ENCODE measurements around the gene SCP2.
"Not testable (repeated sequence)": the region's sequence is repeated elsewhere in the genome, so short reads cannot be mapped to it uniquely, and the experiment has no call there.

Gene SCP2

DNA sequence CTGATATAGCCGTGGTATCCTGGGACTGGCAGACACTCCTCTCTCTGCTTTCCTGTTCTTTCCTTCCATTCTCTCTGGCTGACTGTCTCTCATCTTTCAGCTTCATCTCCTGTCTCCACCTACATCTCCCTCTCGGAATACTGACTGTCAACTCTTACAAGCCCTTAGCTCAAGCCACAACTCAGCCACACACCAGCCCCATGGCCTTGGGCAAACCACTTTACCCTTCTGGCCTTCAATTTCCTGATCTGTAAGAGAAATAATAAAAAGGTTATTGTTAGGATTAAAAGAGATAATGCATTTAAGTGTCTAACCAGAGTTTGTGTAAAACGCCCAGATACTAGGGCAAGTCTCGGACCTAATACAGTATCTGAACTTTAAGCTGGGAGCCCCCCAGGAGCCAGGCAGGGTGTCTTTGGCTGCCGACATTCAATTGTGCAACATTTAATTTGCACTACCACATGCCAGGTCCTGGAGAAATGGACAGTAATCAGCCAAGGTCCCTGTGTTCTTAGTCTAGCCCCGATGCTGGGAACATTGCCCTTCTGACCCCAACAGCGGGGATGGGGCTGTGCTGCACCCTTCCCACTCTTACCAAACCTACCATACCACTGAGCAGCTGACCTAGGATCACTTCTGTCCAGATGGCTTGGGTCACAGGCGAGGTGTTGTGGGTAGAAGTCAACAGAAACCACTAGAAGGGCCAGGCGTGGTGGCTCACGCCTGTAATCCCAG, 10.7 kb upstream of the SCP2 start:
- DNase-seq (ENCODE audit: low read depth in 2 of 2) = no peak

DNA sequence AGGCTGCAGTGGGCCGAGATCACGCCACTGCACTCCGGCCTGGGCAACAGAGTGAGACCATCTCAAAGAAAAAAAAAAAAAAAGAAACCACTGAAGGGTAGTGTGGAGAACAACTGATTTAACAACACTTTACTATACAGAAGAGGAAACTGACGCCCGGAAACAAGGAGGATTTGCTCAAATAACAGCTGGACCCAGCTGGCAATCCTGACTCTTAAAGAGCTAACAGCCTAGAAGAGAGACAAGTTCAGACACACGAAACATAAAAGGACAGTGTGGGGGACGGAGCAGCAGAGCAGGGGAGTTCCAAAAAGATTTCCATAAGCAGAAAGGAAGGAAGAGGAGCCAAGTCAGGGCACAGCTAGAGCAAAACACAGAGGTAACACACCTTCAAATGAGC, 9.9 kb upstream of the SCP2 start:
- no peak for DNase-seq (ENCODE audit: low read depth in 2 of 2)

DNA sequence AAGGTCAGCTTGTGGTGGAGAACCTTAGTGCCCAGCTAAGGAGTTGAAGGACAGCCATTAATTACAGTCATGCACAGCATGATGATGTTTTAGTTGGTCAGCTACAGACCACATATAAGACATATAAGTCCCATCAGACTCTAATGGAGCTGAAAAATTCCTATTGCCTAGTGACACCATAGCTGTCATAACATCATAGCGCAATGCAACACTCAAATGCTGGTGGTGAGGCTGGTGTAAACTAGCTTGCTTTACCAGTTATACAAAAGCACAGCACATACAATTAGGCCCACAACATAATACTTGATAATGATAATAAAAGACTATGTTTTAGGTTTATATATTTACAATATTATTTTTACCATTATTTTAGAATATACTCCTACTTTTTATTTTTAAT, 9.5 kb upstream of the SCP2 start:
- DNase-seq (ENCODE audit: low read depth in 2 of 2) = no peak

DNA sequence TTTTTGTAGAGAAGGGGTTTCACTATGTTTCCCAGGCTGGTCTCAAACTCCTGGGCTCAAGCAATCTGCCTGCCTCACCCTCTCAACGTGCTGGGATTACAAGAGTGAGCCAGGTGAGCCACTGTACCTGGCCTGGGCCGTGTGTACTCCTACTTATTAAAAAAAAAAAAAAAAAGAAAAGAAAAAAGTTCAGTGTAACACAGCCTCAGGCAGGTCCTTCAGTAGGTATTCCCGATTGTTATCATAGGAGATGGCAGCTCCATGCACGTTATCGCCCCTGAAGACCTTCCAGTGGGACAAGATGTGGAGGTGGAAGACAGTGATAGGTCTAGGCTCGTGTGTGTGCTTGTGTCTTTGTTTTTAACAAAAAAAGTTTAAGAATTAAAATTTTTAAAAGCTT, 8.9 kb upstream of the SCP2 start:
- no peak for DNase-seq (ENCODE audit: low read depth in 2 of 2)

DNA sequence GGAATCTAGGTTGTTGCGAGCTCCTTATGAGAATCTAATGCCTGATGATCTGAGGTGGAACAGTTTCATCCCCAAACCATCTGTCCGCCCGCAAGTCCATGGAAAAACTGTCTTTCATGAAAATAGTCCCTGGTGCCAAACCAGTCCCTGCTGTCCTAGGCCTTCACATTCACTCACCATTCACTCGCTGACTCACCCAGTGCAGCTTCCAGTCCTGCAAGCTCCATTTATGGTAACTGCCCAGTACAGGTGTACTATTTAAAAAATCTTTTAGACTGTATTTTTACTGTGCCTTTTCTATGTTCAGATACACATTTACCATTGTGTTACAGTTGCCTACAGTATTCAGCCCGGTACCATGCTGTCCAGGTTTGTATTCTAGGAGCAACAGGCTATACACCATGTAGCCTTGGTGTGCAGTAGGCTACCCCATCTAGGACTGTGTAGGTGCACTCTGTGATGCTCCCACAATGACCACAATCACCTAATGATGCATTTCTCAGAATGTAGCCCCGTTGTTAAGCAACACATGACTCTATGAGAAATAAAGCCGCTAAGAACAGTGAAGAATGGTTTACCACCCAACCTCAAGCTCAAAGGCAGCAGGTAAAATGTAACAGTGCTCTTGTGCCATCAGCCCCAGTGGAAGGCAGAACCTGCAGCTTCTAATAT, 7.9 kb upstream of the SCP2 start:
- no peak for DNase-seq (ENCODE audit: low read depth in 2 of 2)

DNA sequence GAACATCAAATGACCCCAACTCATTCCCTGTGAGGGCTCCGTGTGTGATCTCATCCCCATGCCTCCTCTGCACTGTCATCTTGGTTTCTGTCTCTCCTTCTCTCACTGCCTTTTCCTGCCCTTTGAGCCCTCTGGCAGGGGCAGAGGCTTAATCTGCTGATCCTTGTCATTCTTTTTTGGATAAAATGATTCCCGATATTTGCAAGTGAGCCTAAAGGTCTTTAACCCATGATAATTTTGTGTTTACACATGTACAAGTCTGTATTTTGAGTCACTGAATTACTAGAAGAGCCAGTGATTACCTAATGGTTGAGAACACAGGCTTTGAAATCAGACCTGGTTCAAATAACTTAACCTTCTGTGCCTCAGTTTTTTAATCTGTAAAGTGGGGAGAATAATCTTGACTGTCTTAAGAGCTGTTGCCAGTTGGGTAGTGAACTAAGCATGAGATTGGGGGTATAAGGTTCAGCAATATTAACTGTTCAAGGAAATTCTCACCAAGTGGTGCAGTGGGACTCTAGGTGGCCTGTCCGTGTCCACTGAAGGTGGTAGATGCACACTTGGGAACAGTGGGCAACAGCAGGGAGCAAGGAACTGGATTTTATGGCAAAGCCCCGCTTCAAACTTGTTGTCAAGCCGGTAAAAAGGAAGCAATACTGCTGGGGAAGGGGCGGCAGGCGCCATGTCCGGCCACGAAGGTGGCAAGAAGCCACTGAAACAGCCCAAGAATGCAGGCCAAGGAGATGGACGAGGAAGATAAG, 7.2 kb upstream of the SCP2 start:
- no peak for DNase-seq (ENCODE audit: low read depth in 2 of 2)

DNA sequence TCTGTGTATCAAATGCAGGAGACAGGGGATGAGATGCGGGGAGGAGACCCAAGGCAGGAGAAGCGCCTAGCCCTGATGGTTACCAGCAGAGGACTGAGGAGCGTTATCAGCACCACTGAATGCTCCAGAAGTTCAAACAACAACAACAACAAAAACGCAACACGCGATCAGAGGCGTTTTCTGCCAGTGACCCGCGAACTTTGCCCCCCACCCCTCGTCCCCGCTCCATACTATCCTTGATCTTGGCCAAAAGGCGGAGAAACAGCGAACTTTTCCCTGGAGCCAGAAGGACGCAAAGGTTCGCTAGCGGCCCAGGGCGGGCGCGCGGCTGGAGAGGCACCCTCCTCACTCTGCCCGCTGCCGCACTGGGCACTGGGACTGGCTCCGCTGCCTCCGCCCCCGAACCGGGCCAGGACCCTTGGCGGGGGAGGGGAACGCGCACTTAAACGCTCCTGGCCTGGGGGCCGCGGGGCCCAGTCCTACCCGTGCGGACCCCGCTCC, 6.2 kb upstream of the SCP2 start:
- DNase-seq (ENCODE audit: low read depth in 2 of 2) = no peak

DNA sequence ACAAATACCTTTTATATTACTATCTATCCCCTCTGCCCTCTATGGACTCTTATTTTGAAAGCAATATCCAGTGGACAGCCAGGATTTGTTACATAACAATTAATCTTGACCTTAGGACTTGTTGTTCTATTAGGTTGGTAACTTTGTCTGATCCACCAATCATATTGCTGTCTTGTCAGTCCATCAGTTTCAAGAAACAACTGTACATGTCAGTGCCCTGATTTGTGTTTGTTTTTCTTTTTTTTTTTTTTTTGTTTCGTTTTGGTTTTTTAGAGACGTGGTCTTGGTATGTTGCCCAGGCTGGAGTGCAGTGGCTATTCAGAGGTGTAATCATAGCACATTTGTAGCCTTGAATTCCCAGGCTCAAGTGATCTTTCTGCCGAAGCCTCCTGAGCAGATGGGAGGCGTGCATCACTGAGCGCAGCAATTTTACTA, 1.5 kb upstream of the SCP2 start:
- no peak for DNase-seq (ENCODE audit: low read depth in 2 of 2)

DNA sequence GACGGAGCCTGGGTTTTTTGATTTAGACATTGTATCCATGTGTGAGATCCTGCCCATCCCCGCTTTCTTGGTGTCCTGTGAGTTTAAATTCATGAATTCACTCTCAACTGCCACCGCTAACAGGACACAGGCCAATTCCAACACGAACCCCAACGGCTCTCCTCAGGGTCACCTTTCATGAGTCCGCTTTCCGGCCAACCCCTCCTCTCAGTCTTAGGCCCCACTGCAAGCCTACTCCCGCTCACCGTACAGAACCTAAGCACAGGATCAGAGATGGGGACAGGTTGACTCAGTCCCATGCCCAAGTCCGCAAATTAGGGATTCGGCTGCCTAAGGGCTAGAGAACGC, 238 bp upstream of the SCP2 start:
- no peak for DNase-seq (ENCODE audit: low read depth in 2 of 2)

DNA sequence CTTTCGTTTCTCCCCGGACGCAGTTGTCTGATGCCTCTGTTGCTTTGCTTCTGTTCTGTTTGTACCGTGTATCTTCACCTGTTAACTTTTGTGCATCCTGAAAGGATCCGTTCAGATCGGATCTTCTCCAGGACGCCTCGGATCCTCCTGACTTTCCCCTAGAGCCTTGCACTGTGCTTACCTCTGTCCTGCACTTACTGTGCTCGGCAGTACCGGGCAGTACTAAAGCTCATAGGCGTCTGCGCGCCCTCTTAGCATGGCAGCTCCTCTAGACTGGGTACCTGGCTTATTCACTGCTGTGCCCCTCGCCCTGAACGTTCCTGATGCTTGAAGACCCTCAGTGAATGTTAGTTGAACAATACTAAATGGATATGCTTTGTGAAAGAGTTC, 934 bp downstream of the SCP2 start:
- DNase-seq (ENCODE audit: low read depth in 2 of 2) = no peak

DNA sequence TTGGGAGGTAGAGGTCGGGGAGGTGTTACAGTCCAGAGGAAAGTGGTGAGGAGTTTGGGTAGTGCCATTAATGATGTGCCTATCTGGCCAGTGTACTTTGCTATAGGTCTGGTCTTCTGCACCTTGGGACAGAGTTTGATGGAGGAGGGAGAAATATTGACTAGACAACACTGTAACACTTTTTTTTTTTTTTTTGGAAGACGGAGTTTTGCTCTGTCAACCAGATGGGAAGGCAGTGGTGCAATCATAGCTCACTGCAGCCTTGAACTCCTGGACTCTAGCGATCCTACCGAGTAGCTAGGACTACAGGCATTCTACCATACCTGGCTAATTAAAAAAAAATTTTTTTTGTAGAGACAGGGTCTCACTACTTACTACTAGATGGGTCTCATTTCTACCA, 1.9 kb downstream of the SCP2 start:
- no peak for DNase-seq (ENCODE audit: low read depth in 2 of 2)

DNA sequence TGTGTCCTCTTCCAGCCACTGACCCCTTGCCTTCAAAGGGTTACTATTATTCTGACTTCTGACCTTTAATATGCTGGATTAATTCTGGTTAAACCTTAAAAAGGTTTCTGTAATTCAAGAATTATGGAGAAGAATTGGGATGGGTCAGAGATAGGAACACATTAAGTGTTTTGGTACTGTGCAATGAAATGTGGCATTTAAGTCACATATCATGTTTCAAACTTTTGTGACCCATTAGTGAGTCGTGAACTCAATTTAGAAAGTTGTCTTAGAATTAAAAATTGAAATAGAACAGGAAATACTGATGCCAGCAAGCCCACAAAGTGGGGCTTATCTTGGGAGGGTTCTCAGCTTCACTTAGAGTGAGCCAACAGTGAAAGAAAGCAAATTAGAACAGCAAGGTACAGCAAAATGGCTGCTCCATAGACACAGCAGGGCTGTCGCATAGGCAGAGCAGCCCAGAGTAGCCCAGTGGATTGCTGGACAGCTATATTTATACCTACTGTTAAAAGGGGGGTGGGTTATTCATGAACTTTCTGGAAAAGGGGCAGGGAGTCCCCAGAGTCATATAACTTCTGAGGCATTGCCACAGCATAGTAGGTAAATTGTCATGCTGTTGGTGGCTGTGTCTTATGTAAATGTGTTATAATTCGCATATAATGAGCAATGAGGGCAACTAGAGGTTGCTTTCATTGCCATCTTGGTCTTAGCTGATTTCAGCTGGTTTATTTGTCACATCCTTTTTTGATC, 10.5 kb downstream of the SCP2 start:
- no peak for DNase-seq (ENCODE audit: low read depth in 2 of 2)

DNA sequence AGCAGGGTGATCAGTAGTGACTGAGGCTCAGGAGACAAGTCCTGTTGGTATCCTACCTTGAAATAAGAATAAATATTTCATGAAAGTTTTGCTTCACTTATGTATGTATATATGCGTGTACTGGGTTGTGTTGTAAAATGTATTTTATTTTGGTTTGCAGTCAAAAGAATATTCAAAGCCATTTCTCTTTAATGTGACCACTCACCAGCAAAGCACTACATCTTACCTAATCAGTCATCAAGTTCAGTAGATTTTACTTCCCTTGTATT, 11.0 kb downstream of the SCP2 start:
- DNase-seq (ENCODE audit: low read depth in 2 of 2) = no peak

DNA sequence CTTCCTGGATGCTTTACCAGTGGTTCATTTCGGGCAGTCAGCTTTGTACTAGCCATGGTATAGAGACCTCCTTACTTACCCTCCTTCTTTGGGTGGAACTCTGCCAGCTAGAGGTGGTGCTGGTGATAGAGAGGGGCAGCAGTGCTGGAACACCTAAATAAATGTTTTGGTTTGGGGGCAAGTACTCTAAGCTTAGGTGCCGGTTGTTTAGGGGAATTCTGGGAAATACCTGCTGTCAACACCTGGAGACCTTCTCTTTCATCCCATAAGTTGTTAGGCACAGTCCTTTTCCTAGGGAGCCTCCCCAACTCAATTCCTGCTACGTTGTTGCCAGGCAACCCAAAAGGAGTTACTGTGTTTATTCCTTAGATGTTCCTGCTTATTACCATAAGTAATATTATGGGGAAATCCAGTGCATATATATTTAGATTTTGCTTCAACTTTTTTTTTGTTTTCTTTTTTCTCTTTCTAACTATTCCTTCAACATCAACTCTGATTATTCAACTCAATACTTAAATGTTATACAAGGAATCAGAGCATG, 16.9 kb downstream of the SCP2 start:
- DNase-seq (ENCODE audit: low read depth in 2 of 2) = no peak

DNA sequence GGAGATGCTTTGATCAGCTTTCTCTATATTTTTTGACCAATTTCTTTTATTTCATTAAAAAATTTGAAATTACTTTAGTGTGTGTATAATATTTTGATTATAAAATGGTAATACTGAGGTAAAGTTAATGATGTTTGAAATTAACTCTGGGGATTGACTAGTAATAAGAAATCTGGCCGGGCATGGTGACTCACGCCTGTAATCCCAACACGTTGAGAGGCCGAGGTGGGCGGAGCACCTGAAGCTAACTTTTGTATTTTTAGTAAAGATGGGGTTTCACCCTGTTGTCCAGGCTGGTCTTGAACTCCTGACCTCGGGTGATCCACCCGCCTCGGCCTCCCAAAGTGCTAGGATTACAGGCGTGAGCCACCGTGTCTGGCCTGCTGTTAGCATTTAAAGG, 17.5 kb downstream of the SCP2 start:
- DNase-seq (ENCODE audit: low read depth in 2 of 2) = no peak

DNA sequence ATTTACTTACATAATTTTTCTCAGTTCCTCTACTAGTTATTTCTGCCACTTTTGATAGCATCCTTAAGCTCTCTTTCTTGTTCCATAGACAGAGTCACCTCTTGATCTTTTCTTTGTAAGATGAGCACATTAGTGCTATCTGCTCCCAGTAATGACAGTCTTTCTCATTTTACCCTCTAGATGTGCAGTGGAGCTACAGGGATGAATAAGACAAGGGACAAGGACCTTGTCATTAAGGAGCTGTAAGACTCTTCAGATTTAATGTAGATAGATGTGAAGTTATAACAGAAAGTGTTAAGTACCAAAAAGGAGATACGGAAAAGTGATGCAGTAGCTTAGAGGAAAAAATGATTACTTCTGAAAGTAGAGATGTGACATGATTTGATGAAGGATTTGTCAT, 20.4 kb downstream of the SCP2 start:
- no peak for DNase-seq (ENCODE audit: low read depth in 2 of 2)

DNA sequence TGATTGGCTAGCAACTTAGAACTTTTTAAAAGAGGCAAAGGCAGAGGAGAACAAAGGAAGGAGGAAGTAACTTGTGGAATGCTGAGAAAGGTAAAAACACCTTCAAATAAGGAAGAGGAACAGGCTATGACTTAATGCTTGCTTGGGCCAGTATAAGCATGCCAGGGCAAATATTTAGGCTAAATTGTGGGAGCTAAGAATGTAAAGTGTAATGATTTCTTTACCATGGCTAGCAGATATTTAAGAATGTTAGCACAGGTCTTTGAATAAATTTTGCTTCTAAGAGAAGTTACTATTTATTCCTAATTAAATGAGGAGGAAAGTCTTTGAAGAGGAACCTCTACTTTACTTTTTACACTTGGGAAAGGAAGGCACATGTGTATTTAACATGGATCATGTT, 22.5 kb downstream of the SCP2 start:
- not testable (repeated sequence) for DNase-seq (ENCODE audit: low read depth in 2 of 2)

DNA sequence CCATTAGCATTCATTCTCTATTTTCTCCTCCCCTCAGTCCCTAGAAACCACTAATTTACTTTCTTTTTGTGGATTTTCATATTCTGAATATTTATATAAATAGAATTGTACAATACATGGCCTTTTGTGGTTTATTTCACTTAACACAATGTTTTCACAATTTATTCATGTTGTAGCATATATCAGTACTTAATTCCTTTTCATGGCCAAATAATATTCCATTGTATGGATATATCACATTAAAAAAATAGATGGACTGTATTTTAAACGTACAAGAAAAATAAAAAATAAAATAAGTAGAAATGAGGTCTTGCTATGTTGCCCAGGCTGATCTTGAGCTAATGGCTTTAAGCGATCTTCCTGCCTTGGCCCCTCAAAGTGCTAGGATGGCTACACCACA, 25.0 kb downstream of the SCP2 start:
- DNase-seq (ENCODE audit: low read depth in 2 of 2) = no peak

DNA sequence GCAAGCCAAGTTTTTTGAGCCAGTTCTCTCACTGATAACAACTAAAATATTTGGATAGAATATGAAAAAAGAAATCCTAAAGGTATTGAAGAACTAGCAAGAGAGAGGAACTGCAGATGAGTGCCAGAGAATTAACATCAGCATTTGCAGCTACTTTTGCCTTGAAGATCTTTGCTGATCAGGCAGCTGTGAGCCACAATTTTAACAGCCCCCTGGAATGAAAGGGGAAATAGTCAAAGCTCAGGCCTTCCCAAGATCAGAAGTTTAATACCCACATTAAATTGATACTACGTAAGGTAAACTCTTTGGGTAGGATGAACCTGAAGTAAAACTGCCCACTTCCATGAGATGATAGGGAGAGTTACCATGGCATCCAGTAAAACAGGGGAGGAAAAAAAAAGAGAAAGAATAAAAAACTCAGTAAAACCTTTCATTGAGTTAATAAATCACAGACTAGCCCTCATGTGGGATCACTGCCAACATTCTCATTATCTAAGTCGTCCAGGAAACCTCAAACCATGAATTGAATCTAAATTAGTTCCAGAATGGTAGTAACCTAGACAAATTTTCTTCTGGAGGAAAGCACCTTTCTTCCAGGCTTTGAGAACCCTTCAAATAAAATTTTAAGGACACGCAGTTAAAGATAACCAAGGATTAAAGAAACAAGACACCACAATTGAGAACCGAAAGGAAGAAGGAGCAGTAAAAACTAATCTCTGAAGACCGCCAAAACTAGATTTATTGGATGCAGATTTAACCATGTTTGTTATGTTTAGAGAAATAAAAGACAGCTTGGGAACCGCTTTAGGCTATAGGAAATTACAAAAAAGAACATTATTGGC, 28.3 kb downstream of the SCP2 start:
- no peak for DNase-seq (ENCODE audit: low read depth in 2 of 2)

DNA sequence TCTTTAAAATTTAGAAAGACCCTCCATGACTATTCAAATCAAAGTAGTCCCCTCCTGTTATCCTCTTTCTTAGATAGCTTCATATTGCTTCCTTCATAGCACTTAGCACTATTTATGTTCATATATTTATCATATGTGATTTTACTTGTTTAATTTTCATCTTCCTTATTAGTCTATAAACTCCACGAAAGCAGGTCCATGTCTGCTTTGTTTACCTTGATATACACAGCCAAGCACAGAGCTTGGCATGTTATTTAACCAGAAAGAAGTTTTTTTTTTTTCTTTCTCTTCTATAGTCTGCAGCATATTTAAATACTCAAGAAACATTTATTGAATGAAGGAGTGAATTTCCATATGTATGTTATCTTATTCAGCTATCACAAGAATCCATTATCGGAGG, 36.0 kb downstream of the SCP2 start:
- DNase-seq (ENCODE audit: low read depth in 2 of 2) = no peak

DNA sequence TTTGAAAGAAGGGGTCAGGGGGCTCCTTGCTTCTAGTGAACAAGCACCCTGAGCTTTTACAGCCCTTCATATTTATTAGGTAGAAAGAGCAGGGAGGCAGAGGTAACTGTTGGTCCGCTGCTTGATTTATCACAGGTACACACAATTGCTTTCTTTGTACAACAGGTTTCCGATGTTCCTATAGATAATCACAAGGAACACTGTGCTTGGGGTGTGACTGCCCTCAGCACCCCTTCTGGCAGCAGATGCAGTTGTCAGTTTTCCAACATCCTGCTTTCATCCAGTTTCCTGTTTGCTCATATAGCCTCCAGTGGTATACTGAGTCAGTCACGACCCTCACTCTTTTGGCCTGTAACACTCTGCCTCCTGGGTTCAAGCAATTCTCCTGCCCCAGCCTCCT, 40.6 kb downstream of the SCP2 start:
- no peak for DNase-seq (ENCODE audit: low read depth in 2 of 2)
